HFF-Myc (cell line): ENCODE data around the gene FBXL19.

Source experiments
- DNase-seq: peaks from one replicate; pipeline ENCODE4 v3.0.0-alpha.2; 2011; ENCODE audit warnings: low read depth; ENCODE audit errors: extremely low read depth
- H3K4me3 ChIP-seq: replicated peaks from 2 replicates; pipeline ENCODE4 v1.5.1; 2011; ENCODE audit warnings: low read depth, mild to moderate bottlenecking, control low read depth, low read length
- CTCF ChIP-seq: IDR thresholded peaks from 2 replicates; pipeline ENCODE4 v1.5.1; 2012; ENCODE audit warnings: mild to moderate bottlenecking, low read depth, low read length, control low read depth; ENCODE audit errors: missing control alignments

Gene FBXL19

GRCh38 chr16:30926937-30927788 is 3.8 kb downstream of the FBXL19 start:
- DNase-seq = no peak
- H3K4me3 ChIP-seq = no peak overlapping the region
- TF ChIP-seq CTCF = no peak

GRCh38 chr16:30927789-30928378 is 4.5 kb downstream of the FBXL19 start:
- H3K4me3 ChIP-seq = no peak overlapping the region
- no peak for TF ChIP-seq CTCF
- no peak for DNase-seq

GRCh38 chr16:30928390-30928789 is 5.0 kb downstream of the FBXL19 start:
- DNase-seq = no peak
- no peak for TF ChIP-seq CTCF
- no peak overlapping the region for H3K4me3 ChIP-seq

GRCh38 chr16:30929167-30929566 is 5.8 kb downstream of the FBXL19 start:
- TF ChIP-seq CTCF = no peak
- no peak overlapping the region for H3K4me3 ChIP-seq
- no peak for DNase-seq

GRCh38 chr16:30930160-30930571 is 6.8 kb downstream of the FBXL19 start:
- no peak overlapping the region for H3K4me3 ChIP-seq
- TF ChIP-seq CTCF = no peak
- no peak for DNase-seq

- no peak for DNase-seq
- TF ChIP-seq CTCF = no peak
- no peak overlapping the region for H3K4me3 ChIP-seq
These were observed 7.8 kb downstream of the FBXL19 start for GRCh38 chr16:30931068-30931650.
